AG04450 (cell line): ENCODE measurements around the gene HOXD4. TPM values are rescaled to one million over a fixed set of nuclear protein-coding genes. Genes with fewer than 3 reads are reported as not detected.

ENCODE experiments used
- CTCF ChIA-PET: fragments of 300-600, 350-600 bp; formaldehyde crosslinking; extraction: SDS; loops from one replicate; lab custom pipeline; 2022; ENCODE audit warnings: antibody characterized with exemption, inconsistent platforms; lab: Charles Lee
- POLR2A ChIA-PET: fragments of 350-600 bp; formaldehyde crosslinking; extraction: SDS; loops from one replicate; lab custom pipeline; 2021; ENCODE audit warnings: antibody characterized with exemption, inconsistent platforms; lab: Yijun Ruan, JAX
- DNase-seq: peaks from one replicate; pipeline ENCODE4 v3.0.0-alpha.2; 2011; ENCODE audit warnings: low read depth, low spot score
- H3K27ac ChIP-seq: one replicate; pipeline ENCODE4 v1.5.1; 2012; ENCODE audit warnings: low read depth, low read length, control low read depth
- H3K27me3 ChIP-seq: one replicate; pipeline ENCODE4 v1.6.0; 2012; ENCODE audit warnings: low read length; ENCODE audit not compliant: control insufficient read depth, insufficient read depth
- H3K4me3 ChIP-seq: 2 replicates; pipeline ENCODE4 v1.5.1; 2011; ENCODE audit warnings: mild to moderate bottlenecking, low read depth, low read length, control low read depth
- H3K9me3 ChIP-seq: 2 replicates; pipeline ENCODE4 v1.5.1; 2012; ENCODE audit warnings: low read length; ENCODE audit not compliant: control insufficient read depth, insufficient read depth
- CTCF ChIP-seq: IDR thresholded peaks from 2 replicates; pipeline ENCODE4 v1.5.1; 2011; ENCODE audit warnings: low read depth, low read length, control low read depth, inconsistent platforms
- polyA plus RNA-seq: library from polyadenylated mRNA; depleted of rRNA; stranded (reverse); fragments of >200 nt; gene quantifications from 2 replicates; pipeline ENCODE4 v1.2.3, GENCODE V29; 2011

Gene HOXD4
- polyA plus RNA-seq, 1 experiment = not detected

DNA sequence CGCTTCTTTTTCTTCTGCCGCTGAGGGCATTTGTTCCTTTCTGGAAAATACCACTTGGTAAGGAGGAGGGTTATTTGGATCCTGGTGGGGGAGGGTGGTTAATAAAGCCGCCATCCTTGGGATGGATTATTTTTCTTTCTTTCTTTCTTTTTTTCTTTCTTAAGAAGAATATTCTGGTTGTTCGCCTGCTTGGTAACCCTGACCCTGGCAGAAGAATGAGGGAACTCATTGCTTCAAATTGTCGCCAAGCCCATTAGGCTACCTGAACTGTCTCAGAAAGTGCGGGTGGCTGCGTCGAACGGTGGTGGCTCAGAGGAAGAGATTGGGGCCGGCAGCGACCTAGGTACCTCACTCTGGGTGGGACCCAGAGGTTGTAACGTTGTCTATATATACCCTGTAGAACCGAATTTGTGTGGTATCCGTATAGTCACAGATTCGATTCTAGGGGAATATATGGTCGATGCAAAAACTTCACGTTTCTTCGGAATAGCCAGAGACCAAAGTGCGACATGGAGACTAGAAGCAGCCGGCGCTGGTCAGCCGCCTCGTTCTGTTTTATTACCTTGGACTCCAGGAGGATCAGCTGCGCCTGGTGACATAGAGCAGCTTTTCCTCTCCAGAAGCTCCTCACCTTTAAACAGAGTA lies 1.3 kb upstream of the HOXD4 start:
- POLR2A ChIA-PET = no interaction called here
- peaks cover 94% of the 10 kb centered on the region for H3K27me3 ChIP-seq
- CTCF ChIA-PET = interaction anchor here (1.3 to 1.6 kb wide), 2 partner anchors 10 to 23 kb away, joined by 3 to 11 read pairs; no protein-coding TSS in a partner anchor

GRCh38 chr2:176150584-176151441 lies 537 bp upstream of the HOXD4 start:
- no peak for TF ChIP-seq CTCF
- no peak overlapping the region for H3K4me3 ChIP-seq
- CTCF ChIA-PET = interaction anchor here (0.8 to 1.6 kb wide), 3 partner anchors 11 to 304 kb away, joined by 3 to 11 read pairs (median 3); no protein-coding TSS in a partner anchor
- H3K27ac ChIP-seq = no peak overlapping the region
- H3K27me3 ChIP-seq = peaks cover 93% of the 10 kb centered on the region
- no peak for DNase-seq
- peaks cover 4% of the 10 kb centered on the region; the same call in 1 of the 2 replicates for H3K9me3 ChIP-seq
- POLR2A ChIA-PET = no interaction called here

More for the DNA sequence above, 1.3 kb upstream of the HOXD4 start:
- no peak overlapping the region for H3K27ac ChIP-seq
- H3K9me3 ChIP-seq = peaks cover 4% of the 10 kb centered on the region; the same call in 1 of the 2 replicates
- no peak overlapping the region for H3K4me3 ChIP-seq
- no peak for TF ChIP-seq CTCF
- DNase-seq = no peak

DNA sequence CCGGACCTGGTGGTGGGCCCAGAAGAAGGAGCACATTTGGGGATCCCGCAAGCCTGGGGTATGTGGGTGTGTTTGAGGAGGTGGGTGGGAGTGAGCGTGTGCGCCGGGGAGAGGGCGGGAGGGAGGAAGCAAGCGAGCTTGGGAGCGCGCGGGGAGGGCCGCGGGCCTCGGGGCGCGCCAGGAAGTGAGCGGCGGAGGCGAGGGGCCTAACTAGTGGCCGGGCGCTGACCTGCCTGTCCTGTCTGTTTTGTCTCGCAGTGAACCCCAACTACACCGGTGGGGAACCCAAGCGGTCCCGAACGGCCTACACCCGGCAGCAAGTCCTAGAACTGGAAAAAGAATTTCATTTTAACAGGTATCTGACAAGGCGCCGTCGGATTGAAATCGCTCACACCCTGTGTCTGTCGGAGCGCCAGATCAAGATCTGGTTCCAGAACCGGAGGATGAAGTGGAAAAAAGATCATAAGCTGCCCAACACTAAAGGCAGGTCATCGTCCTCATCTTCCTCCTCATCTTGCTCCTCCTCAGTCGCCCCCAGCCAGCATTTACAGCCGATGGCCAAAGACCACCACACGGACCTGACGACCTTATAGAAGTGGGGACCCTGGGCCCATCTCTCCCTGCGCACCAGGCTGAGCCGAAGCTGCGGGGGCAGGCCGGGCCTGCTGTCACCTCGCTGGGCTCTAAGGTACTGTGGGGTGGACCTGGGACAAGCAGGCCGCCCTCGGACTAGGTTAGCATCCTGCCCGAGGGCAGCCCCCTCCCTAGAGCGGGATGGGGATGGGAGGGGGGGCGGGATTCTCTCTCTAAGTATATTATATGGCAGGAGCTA lies 1.2 kb downstream of the HOXD4 start:
- CTCF ChIA-PET = no interaction called here
- no peak for DNase-seq
- no peak overlapping the region for H3K4me3 ChIP-seq
- no peak overlapping the region for H3K27ac ChIP-seq
- peaks cover 12% of the 10 kb centered on the region; the same call in 1 of the 2 replicates for H3K9me3 ChIP-seq
- TF ChIP-seq CTCF = no peak
- POLR2A ChIA-PET = no interaction called here
- H3K27me3 ChIP-seq = peaks cover 94% of the 10 kb centered on the region

DNA sequence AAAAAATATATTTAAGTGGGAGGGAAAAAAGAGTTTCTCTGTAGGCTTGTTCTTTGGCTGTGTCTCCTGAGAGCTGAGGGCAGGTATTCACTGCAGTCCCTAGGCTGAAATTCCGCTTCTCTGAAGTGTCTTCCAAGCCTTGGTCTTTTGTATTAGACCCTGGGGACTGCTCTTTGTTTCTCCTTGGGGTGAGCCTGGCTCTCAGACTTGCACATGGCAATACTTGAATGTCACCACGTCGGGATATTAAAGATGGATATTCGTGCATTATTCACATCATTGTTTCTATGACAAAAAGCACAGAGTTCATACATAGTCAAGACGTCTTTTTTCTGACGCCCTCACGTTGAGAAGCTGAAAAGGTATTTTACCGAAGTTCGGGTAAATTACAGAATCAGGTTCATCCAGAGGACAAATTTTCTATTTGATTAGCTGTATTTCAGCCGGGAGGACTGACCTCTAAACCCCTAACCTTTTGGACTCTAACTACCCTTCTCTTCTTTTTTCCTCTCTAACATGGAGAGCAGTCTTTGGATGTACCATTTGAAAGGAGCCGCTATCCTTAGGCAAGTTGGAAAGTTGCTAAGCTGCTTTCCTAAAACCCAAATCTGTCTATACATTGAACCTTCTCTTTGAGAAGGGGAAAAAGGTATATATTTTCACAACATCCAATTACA lies 3.4 kb downstream of the HOXD4 start:
- ChIA-PET CTCF (interaction anchor here (0.7 to 1.8 kb wide), 6 partner anchors 15 to 499 kb away, joined by 3 to 8 read pairs (median 4); no protein-coding TSS in a partner anchor), POLR2A (interaction anchor here (0.6 kb wide), 1 partner anchor 245 kb away, joined by 4 read pairs; no protein-coding TSS in a partner anchor)
- no peak overlapping the region for H3K4me3 ChIP-seq
- no peak overlapping the region for H3K27ac ChIP-seq
- no peak for DNase-seq
- no peak for TF ChIP-seq CTCF
- H3K9me3 ChIP-seq = peaks cover 14% of the 10 kb centered on the region; the same call in 1 of the 2 replicates
- H3K27me3 ChIP-seq = peaks cover 93% of the 10 kb centered on the region
